Measurements from ENCODE around the gene MCEE.
"Not testable (repeated sequence)": the region's sequence is repeated elsewhere in the genome, so short reads cannot be mapped to it uniquely, and the experiment has no call there.

Gene MCEE

DNA sequence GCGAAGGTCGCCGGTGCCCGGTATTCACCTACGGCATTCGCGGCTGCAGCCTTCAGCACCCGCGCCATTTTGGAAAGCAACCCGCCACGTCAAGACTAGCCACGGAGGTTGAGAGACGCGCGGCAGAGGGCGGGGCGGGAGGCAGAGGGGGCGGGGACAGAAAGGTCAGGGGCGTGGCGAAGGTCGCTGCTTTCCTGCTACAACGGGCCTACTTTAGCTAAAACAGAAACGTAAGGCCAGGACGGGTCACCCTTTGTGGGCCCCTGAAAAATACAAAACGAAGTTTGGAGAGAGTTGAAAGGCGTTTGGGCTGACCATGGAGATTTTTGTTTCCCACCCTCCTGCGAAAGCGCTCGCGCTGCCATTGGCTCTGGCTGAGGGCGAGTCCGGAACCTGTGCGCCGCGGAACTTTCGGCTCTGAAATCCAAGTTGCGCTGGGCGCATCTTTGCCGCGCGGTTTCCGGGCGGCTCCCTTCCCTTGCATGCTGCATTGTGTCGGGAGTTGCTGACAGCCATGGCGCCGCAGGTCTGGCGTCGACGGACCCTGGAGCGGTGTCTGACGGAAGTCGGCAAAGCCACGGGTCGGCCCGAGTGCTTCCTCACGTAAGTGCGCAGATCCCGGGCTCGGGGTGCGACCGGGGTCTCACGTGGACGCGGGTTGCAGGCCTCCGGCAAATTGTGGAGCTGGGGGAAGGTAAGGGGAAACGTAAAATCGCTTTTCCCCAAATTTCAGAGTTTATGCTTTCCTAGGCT lies at the start of gene MCEE, which contains the start of gene MPHOSPH10:
MCEE (minus strand) TSS at position 78 of the 753 bp plus-strand sequence; CDS start at position 68, 10 bp downstream.
MPHOSPH10 (plus strand) TSS at position 483 of the 753 bp plus-strand sequence; CDS start at position 515, 32 bp downstream.
- peaks cover 0 to 18% of the 10 kb centered on the region in 2 donors for H3K36me3 ChIP-seq (ENCODE audit: control insufficient read depth in 1 of 2, insufficient read depth in 2 of 2, low read length in 2 of 2)
- H3K4me1 ChIP-seq (ENCODE audit: control insufficient read depth in 1 of 2, insufficient read depth in 2 of 2, low read length in 2 of 2) = peaks cover 0 to 41% of the 10 kb centered on the region in 2 donors
- H3K9me3 ChIP-seq (ENCODE audit: control insufficient read depth in 1 of 2, low read length in 2 of 2) = no peaks in the 10 kb centered on the region
- H3K27ac ChIP-seq (ENCODE audit: low read length) = peak within 1 kb of the TSS; percentile 96
- H3K4me3 ChIP-seq (ENCODE audit: low read depth in 1 of 2, low read length in 2 of 2) = peak within 1 kb of the TSS; percentile 96 to 98
- no peaks in the 10 kb centered on the region for H3K27me3 ChIP-seq (ENCODE audit: low read depth, low read length)

DNA sequence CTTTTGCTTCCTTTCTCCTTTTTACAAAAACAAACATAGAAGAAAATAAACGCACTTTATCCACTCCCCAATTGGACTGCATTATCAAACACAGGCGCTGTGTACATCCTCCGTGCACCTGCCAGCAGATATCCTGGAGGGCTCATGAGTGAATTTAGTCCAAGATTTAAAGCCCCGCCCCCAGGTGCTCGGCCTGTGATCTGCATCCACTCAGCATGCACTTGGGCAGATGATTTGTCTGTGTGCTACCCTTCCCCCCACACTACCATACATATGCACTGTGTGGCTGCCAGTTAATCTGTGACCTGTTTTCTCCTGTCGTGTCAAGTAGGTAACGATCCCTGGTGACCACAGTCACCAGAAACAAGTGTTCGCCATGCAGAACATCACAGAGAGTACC lies 48.8 kb upstream of the MCEE start:
- H3K4me3 ChIP-seq (ENCODE audit: low read depth in 1 of 2, low read length in 2 of 2); H3K4me1 ChIP-seq (ENCODE audit: control insufficient read depth in 1 of 2, insufficient read depth in 2 of 2, low read length in 2 of 2); H3K27ac ChIP-seq (ENCODE audit: low read length); H3K36me3 ChIP-seq (ENCODE audit: control insufficient read depth in 1 of 2, insufficient read depth in 2 of 2, low read length in 2 of 2); H3K9me3 ChIP-seq (ENCODE audit: control insufficient read depth in 1 of 2, low read length in 2 of 2); H3K27me3 ChIP-seq (ENCODE audit: low read depth, low read length): not testable (repeated sequence)

DNA sequence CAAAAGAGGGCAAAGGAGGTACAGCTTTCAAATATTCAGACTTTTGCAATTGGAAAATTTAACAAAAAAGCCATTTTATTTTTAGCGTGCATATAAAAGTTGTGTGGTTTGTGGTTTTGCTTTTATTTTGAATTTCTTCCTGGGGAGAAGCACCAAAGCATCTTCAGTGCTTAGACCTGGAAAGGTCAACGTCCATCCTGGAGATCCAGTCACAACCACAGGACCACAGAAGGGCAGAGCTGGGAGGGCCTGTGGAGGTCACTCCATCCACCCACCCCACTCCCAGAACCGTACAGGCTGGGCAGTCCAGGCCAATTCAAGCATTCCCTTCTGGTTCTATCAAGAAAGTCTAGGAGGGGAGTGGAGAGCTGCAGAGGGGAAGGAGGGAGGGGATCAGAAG lies 44.2 kb upstream of the MCEE start:
- Histone ChIP-seq H3K4me3 (ENCODE audit: low read depth in 1 of 2, low read length in 2 of 2) (no peak overlapping the region), H3K4me1 (ENCODE audit: control insufficient read depth in 1 of 2, insufficient read depth in 2 of 2, low read length in 2 of 2) (no peaks in the 10 kb centered on the region), H3K27ac (ENCODE audit: low read length) (no peak overlapping the region), H3K9me3 (ENCODE audit: control insufficient read depth in 1 of 2, low read length in 2 of 2) (no peaks in the 10 kb centered on the region), H3K27me3 (ENCODE audit: low read depth, low read length) (no peaks in the 10 kb centered on the region), H3K36me3 (ENCODE audit: control insufficient read depth in 1 of 2, insufficient read depth in 2 of 2, low read length in 2 of 2) (no peaks in the 10 kb centered on the region)

- Histone ChIP-seq H3K4me1 (ENCODE audit: control insufficient read depth in 1 of 2, insufficient read depth in 2 of 2, low read length in 2 of 2) (no peaks in the 10 kb centered on the region), H3K4me3 (ENCODE audit: low read depth in 1 of 2, low read length in 2 of 2) (no peak overlapping the region), H3K36me3 (ENCODE audit: control insufficient read depth in 1 of 2, insufficient read depth in 2 of 2, low read length in 2 of 2) (no peaks in the 10 kb centered on the region), H3K27me3 (ENCODE audit: low read depth, low read length) (no peaks in the 10 kb centered on the region), H3K9me3 (ENCODE audit: control insufficient read depth in 1 of 2, low read length in 2 of 2) (no peaks in the 10 kb centered on the region), H3K27ac (ENCODE audit: low read length) (no peak overlapping the region)
Measured at GRCh38 chr2:71173096-71173495, 43.1 kb upstream of the MCEE start.

GRCh38 chr2:71166812-71167211 lies 36.8 kb upstream of the MCEE start:
- Histone ChIP-seq H3K36me3 (ENCODE audit: control insufficient read depth in 1 of 2, insufficient read depth in 2 of 2, low read length in 2 of 2) (no peaks in the 10 kb centered on the region), H3K27ac (ENCODE audit: low read length) (no peak overlapping the region), H3K4me3 (ENCODE audit: low read depth in 1 of 2, low read length in 2 of 2) (no peak overlapping the region), H3K9me3 (ENCODE audit: control insufficient read depth in 1 of 2, low read length in 2 of 2) (no peaks in the 10 kb centered on the region), H3K4me1 (ENCODE audit: control insufficient read depth in 1 of 2, insufficient read depth in 2 of 2, low read length in 2 of 2) (no peaks in the 10 kb centered on the region), H3K27me3 (ENCODE audit: low read depth, low read length) (no peaks in the 10 kb centered on the region)

- peak overlapping the region; percentile 42 to 61 for H3K4me3 ChIP-seq (ENCODE audit: low read depth in 1 of 2, low read length in 2 of 2)
- peaks cover 0 to 11% of the 10 kb centered on the region in 2 donors for H3K4me1 ChIP-seq (ENCODE audit: control insufficient read depth in 1 of 2, insufficient read depth in 2 of 2, low read length in 2 of 2)
- H3K27me3 ChIP-seq (ENCODE audit: low read depth, low read length) = no peaks in the 10 kb centered on the region
- no peak overlapping the region for H3K27ac ChIP-seq (ENCODE audit: low read length)
- H3K36me3 ChIP-seq (ENCODE audit: control insufficient read depth in 1 of 2, insufficient read depth in 2 of 2, low read length in 2 of 2) = no peaks in the 10 kb centered on the region
- no peaks in the 10 kb centered on the region for H3K9me3 ChIP-seq (ENCODE audit: control insufficient read depth in 1 of 2, low read length in 2 of 2)
Measured at GRCh38 chr2:71157124-71157793, 27.2 kb upstream of the MCEE start.

DNA sequence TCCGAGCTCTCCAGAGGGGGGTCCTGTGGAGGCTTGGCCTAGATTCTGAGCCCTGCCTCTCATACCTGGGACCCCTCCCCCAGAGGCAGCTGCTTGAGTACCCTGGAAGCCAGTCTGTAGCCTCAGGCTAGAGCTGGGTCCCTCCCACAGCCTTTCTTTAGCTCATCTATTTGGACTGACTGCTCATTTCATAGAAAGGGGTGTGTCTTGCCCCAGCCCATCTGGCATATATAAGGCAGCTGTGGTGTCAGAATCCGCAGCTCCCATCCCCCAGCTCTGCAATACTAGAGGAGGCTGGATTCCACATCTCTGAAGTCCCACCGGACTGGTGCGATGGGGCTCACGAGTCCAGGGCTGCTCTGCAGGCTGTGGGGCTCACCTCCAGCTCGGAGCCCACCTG lies 26.5 kb upstream of the MCEE start:
- Histone ChIP-seq H3K4me1 (ENCODE audit: control insufficient read depth in 1 of 2, insufficient read depth in 2 of 2, low read length in 2 of 2) (peaks cover 0 to 11% of the 10 kb centered on the region in 2 donors), H3K4me3 (ENCODE audit: low read depth in 1 of 2, low read length in 2 of 2) (peak overlapping the region; percentile 42 to 61), H3K27ac (ENCODE audit: low read length) (no peak overlapping the region), H3K27me3 (ENCODE audit: low read depth, low read length) (no peaks in the 10 kb centered on the region), H3K36me3 (ENCODE audit: control insufficient read depth in 1 of 2, insufficient read depth in 2 of 2, low read length in 2 of 2) (no peaks in the 10 kb centered on the region), H3K9me3 (ENCODE audit: control insufficient read depth in 1 of 2, low read length in 2 of 2) (no peaks in the 10 kb centered on the region)

GRCh38 chr2:71155846-71156245 lies 25.8 kb upstream of the MCEE start:
- Histone ChIP-seq H3K27ac (ENCODE audit: low read length) (no peak overlapping the region), H3K36me3 (ENCODE audit: control insufficient read depth in 1 of 2, insufficient read depth in 2 of 2, low read length in 2 of 2) (peaks cover under 1 to 4% of the 10 kb centered on the region in 2 donors), H3K9me3 (ENCODE audit: control insufficient read depth in 1 of 2, low read length in 2 of 2) (no peaks in the 10 kb centered on the region), H3K4me1 (ENCODE audit: control insufficient read depth in 1 of 2, insufficient read depth in 2 of 2, low read length in 2 of 2) (peaks cover 0 to 11% of the 10 kb centered on the region in 2 donors), H3K4me3 (ENCODE audit: low read depth in 1 of 2, low read length in 2 of 2) (no peak overlapping the region), H3K27me3 (ENCODE audit: low read depth, low read length) (no peaks in the 10 kb centered on the region)

GRCh38 chr2:71154798-71155197 lies 24.8 kb upstream of the MCEE start:
- H3K4me3 ChIP-seq (ENCODE audit: low read depth in 1 of 2, low read length in 2 of 2) = no peak overlapping the region
- H3K4me1 ChIP-seq (ENCODE audit: control insufficient read depth in 1 of 2, insufficient read depth in 2 of 2, low read length in 2 of 2) = peaks cover 0 to 11% of the 10 kb centered on the region in 2 donors
- H3K9me3 ChIP-seq (ENCODE audit: control insufficient read depth in 1 of 2, low read length in 2 of 2) = no peaks in the 10 kb centered on the region
- H3K27me3 ChIP-seq (ENCODE audit: low read depth, low read length) = no peaks in the 10 kb centered on the region
- peaks cover 10 to 14% of the 10 kb centered on the region in 2 donors for H3K36me3 ChIP-seq (ENCODE audit: control insufficient read depth in 1 of 2, insufficient read depth in 2 of 2, low read length in 2 of 2)
- H3K27ac ChIP-seq (ENCODE audit: low read length) = no peak overlapping the region

- Histone ChIP-seq H3K9me3 (ENCODE audit: control insufficient read depth in 1 of 2, low read length in 2 of 2) (no peaks in the 10 kb centered on the region), H3K27me3 (ENCODE audit: low read depth, low read length) (no peaks in the 10 kb centered on the region), H3K36me3 (ENCODE audit: control insufficient read depth in 1 of 2, insufficient read depth in 2 of 2, low read length in 2 of 2) (peaks cover 15 to 19% of the 10 kb centered on the region in 2 donors), H3K4me3 (ENCODE audit: low read depth in 1 of 2, low read length in 2 of 2) (no peak overlapping the region), H3K4me1 (ENCODE audit: control insufficient read depth in 1 of 2, insufficient read depth in 2 of 2, low read length in 2 of 2) (peaks cover 0 to 11% of the 10 kb centered on the region in 2 donors), H3K27ac (ENCODE audit: low read length) (no peak overlapping the region)
Measured at GRCh38 chr2:71154279-71154678, 24.2 kb upstream of the MCEE start.

DNA sequence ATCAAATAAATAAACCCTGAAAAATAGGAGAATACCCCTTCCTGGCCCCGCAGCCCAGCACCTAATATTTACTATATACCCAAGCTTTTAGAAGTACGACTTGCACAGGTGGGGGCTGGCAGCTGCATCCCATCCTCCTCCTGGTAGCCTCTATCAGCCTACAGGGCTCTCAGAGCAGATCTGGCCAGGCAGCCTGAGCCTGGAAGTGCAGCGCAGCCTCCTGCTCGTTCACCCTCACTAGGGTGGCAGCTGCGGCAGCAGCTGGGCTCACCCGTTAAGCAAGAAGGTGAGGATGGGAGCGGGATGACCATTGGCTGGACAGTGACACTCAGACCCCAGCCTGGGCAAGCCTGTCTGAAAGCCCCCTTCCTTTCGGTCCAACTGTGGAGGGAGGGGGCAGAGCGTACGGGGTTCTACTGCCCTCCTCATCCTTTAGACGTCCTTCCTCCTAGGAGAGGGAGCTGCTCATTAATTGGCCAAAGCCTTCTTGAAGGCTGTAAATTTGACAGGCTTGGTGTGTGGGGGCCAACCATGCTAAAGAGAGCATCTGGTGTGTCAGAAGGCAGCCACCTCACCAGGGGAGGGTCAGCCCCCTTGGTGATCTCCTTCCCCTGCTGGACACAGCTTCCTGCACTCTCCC lies 23.7 kb upstream of the MCEE start:
- Histone ChIP-seq H3K36me3 (ENCODE audit: control insufficient read depth in 1 of 2, insufficient read depth in 2 of 2, low read length in 2 of 2) (peaks cover 21 to 25% of the 10 kb centered on the region in 2 donors), H3K27ac (ENCODE audit: low read length) (no peak overlapping the region), H3K4me3 (ENCODE audit: low read depth in 1 of 2, low read length in 2 of 2) (no peak overlapping the region), H3K4me1 (ENCODE audit: control insufficient read depth in 1 of 2, insufficient read depth in 2 of 2, low read length in 2 of 2) (peaks cover 0 to 11% of the 10 kb centered on the region in 2 donors), H3K9me3 (ENCODE audit: control insufficient read depth in 1 of 2, low read length in 2 of 2) (no peaks in the 10 kb centered on the region), H3K27me3 (ENCODE audit: low read depth, low read length) (no peaks in the 10 kb centered on the region)
